SK-N-SH treated with all-trans-retinoic acid at 6 μM for 48 hours (cell line): ENCODE results near the gene IFNA4.

ENCODE experiments used
- ATAC-seq: fragments of 200-7000 bp; cut with Tn5 transposase; 3 replicates; pipeline ENCODE4 v1.9.1; 2020; ENCODE audit warnings: mild to moderate bottlenecking, moderate library complexity
- ARNTL ChIP-seq: fragments of 450-650 bp; formaldehyde crosslinking; IDR thresholded peaks from 2 replicates; pipeline ENCODE4 v1.5.0; 2020; ENCODE audit warnings: low read depth, mild to moderate bottlenecking, moderate library complexity, borderline replicate concordance
- BACH2 ChIP-seq: fragments of 250-450 bp; sonication (Bioruptor Pico); IDR thresholded peaks from 2 replicates; pipeline ENCODE4 v1.9.0; 2021; ENCODE audit warnings: mild to moderate bottlenecking, borderline replicate concordance
- CREB5 ChIP-seq: fragments of 250-450 bp; sonication (Bioruptor Pico); IDR thresholded peaks from 2 replicates; pipeline ENCODE4 v1.5.1; 2020; ENCODE audit warnings: low read depth, mild to moderate bottlenecking, moderate library complexity
- CSDC2 ChIP-seq: fragments of 250-450 bp; sonication (Bioruptor Pico); IDR thresholded peaks from 2 replicates; pipeline ENCODE4 v1.5.0; 2020; ENCODE audit warnings: mild to moderate bottlenecking, moderate library complexity
- ESRRG ChIP-seq: fragments of 250-450 bp; sonication (Bioruptor Pico); IDR thresholded peaks from 2 replicates; pipeline ENCODE4 v1.6.1; 2021; ENCODE audit warnings: mild to moderate bottlenecking
- ISL1 ChIP-seq: fragments of 250-450 bp; sonication (Bioruptor Pico); IDR thresholded peaks from 2 replicates; pipeline ENCODE4 v2.1.2; 2022; ENCODE audit warnings: mild to moderate bottlenecking, moderate library complexity
- PATZ1 ChIP-seq: fragments of 250-450 bp; sonication (Bioruptor Pico); IDR thresholded peaks from 2 replicates; pipeline ENCODE4 v1.8.0; 2020; ENCODE audit warnings: mild to moderate bottlenecking, moderate library complexity, borderline replicate concordance
- POU6F1 ChIP-seq: fragments of 250-450 bp; sonication (Bioruptor Pico); IDR thresholded peaks from 2 replicates; pipeline ENCODE4 v1.8.0; 2021; ENCODE audit warnings: low read depth, mild to moderate bottlenecking, moderate library complexity, borderline replicate concordance
- RARB ChIP-seq: fragments of 250-450 bp; sonication (Bioruptor Pico); IDR thresholded peaks from 2 replicates; pipeline ENCODE4 v1.8.0; 2021; ENCODE audit warnings: mild to moderate bottlenecking, moderate library complexity
- TCF4 ChIP-seq: fragments of 250-450 bp; sonication (Bioruptor Pico); IDR thresholded peaks from 2 replicates; pipeline ENCODE4 v1.8.0; 2021; ENCODE audit warnings: mild to moderate bottlenecking, moderate library complexity, borderline replicate concordance
- TOX ChIP-seq: fragments of 250-450 bp; sonication (Bioruptor Pico); IDR thresholded peaks from 2 replicates; pipeline ENCODE4 v1.8.0; 2021; ENCODE audit warnings: mild to moderate bottlenecking, moderate library complexity, borderline replicate concordance
- ZC3H10 ChIP-seq: fragments of 250-450 bp; sonication (Bioruptor Pico); IDR thresholded peaks from 2 replicates; pipeline ENCODE4 v1.5.1; 2021; ENCODE audit warnings: mild to moderate bottlenecking, moderate library complexity
- ZFP30 ChIP-seq: fragments of 450-650 bp; formaldehyde crosslinking; IDR thresholded peaks from 2 replicates; pipeline ENCODE4 v1.5.0; 2022; ENCODE audit warnings: mild to moderate bottlenecking, moderate library complexity
- ZNF70 ChIP-seq: fragments of 450-650 bp; formaldehyde crosslinking; IDR thresholded peaks from 2 replicates; pipeline ENCODE4 v1.5.0; 2020; ENCODE audit warnings: mild to moderate bottlenecking, moderate library complexity
- ZNF8 ChIP-seq: fragments of 450-650 bp; formaldehyde crosslinking; IDR thresholded peaks from 2 replicates; pipeline ENCODE4 v1.5.0; 2020; ENCODE audit warnings: mild to moderate bottlenecking, moderate library complexity

The IFNA4 gene

GRCh38 chr9:21153336-21154017 is 33.9 kb downstream of the IFNA4 start:
- peak; percentile 67 for ATAC-seq
- no peak for TF ChIP-seq ESRRG (CRISPR knock-in tag)
- TF ChIP-seq ARNTL (CRISPR knock-in tag), result no peak
- no peak for TF ChIP-seq ISL1 (CRISPR knock-in tag)
- no peak for TF ChIP-seq ZC3H10 (CRISPR knock-in tag)
- no peak for TF ChIP-seq CREB5 (CRISPR knock-in tag)
- TF ChIP-seq ZFP30 (CRISPR knock-in tag), result no peak

- no peak for TF ChIP-seq RARB (CRISPR knock-in tag)
- no peak for TF ChIP-seq TOX (CRISPR knock-in tag)
- no peak for TF ChIP-seq POU6F1 (CRISPR knock-in tag)
- no peak for ATAC-seq
Measured at GRCh38 chr9:21144603-21145002, 42.8 kb downstream of the IFNA4 start.

- ATAC-seq, result peak; percentile 62
Measured at GRCh38 chr9:21141427-21141882, 45.9 kb downstream of the IFNA4 start, which contains the start of gene IFNW1. Gene IFNW1 (minus strand): TSS chr9:21141832. CDS start chr9:21141570, 262 bp downstream.

More at GRCh38 chr9:21141427-21141882, 45.9 kb downstream of the IFNA4 start, which contains the start of gene IFNW1:
- no peak for TF ChIP-seq TCF4 (CRISPR knock-in tag)
- TF ChIP-seq ARNTL (CRISPR knock-in tag), result no peak
- no peak for TF ChIP-seq CSDC2
- no peak for TF ChIP-seq CREB5 (CRISPR knock-in tag)
- no peak for TF ChIP-seq POU6F1 (CRISPR knock-in tag)
- no peak for TF ChIP-seq ISL1 (CRISPR knock-in tag)
- TF ChIP-seq ZNF70 (CRISPR knock-in tag), result no peak
- no peak for TF ChIP-seq ZNF8 (CRISPR knock-in tag)
- no peak for TF ChIP-seq BACH2 (CRISPR knock-in tag)
- TF ChIP-seq PATZ1, result no peak
- no peak for TF ChIP-seq RARB (CRISPR knock-in tag)
